HepG2 (cell line): Measurements from ENCODE around the gene NYNRIN. TPM values are rescaled to one million over a fixed set of nuclear protein-coding genes. Genes with fewer than 3 reads are reported as not detected.

Experiments
- ATAC-seq: fragments of 200-7000 bp; cut with Tn5 transposase; 3 replicates; pipeline ENCODE4 v1.9.1; 2020; ENCODE audit warnings: mild to moderate bottlenecking, moderate library complexity
- BruUV-seq: library from RNA; stranded (reverse); fragments of 400-500 nt; replicated peaks from 2 replicates; lab custom pipeline; 2021; lab: Mats Ljungman, UMichigan
- CTCF ChIA-PET: fragments of 300-600 bp; formaldehyde crosslinking; extraction: SDS; loops from one replicate; lab custom pipeline; 2021; ENCODE audit warnings: low total read pairs, inconsistent platforms, low intra/inter-chr PET ratio; lab: Yijun Ruan, JAX
- POLR2A ChIA-PET: fragments of 350-600 bp; sonication (Branson Sonifier 250); formaldehyde crosslinking; loops from one replicate; lab custom pipeline; 2020; ENCODE audit warnings: antibody characterized with exemption, inconsistent platforms; lab: Yijun Ruan, JAX
- DNase-seq: peaks from one replicate; pipeline ENCODE4 v3.0.0-alpha.2; 2015; ENCODE audit warnings: low spot score
- FAIRE-seq: peaks from 3 replicates; lab custom pipeline; 2011; peaks lifted over from hg19 to GRCh38; lab: Jason Lieb, UNC
- H2AFZ ChIP-seq: one replicate; pipeline ENCODE4 v1.6.1; 2011; ENCODE audit warnings: low read length, inconsistent platforms
- H3K27ac ChIP-seq: fragments of 300-600 bp; 3 replicates; pipeline ENCODE4 v1.8.0; 2011; ENCODE audit warnings: mixed run types, mild to moderate bottlenecking, mixed read lengths, low read length, inconsistent platforms; ENCODE audit not compliant: insufficient read depth; ENCODE audit errors: extremely low read length
- H3K27me3 ChIP-seq, 2 experiments: fragments of 200-600 bp in 1 of 2; 2 replicates in 1 of 2; 3 replicates in 1 of 2; pipeline versions ENCODE4 v1.6.0 to v1.8.0; 2011; ENCODE audit warnings: low read length in 2 of 2, mild to moderate bottlenecking in 2 of 2, moderate library complexity in 2 of 2, inconsistent platforms in 1 of 2; ENCODE audit not compliant: insufficient read depth in 2 of 2, control insufficient read depth in 1 of 2
- H3K36me3 ChIP-seq, 2 experiments: fragments of 200-600 bp in 1 of 2; replicated peaks in 1 of 2; 2 replicates in 1 of 2; 3 replicates in 1 of 2; pipeline versions ENCODE4 v1.5.1 to v1.8.0; 2011; ENCODE audit warnings: low read length in 2 of 2, inconsistent platforms in 1 of 2; ENCODE audit not compliant: insufficient read depth in 2 of 2, control insufficient read depth in 1 of 2
- H3K4me1 ChIP-seq: 2 replicates; pipeline ENCODE4 v1.5.1; 2012; ENCODE audit warnings: low read length, inconsistent platforms; ENCODE audit not compliant: insufficient read depth
- H3K4me2 ChIP-seq: 2 replicates; pipeline ENCODE4 v1.6.0; 2011; ENCODE audit warnings: low read depth, low read length, inconsistent platforms
- H3K4me3 ChIP-seq, 3 experiments: fragments of 200-600 bp in 1 of 3; sonication (generic), shearing (Covaris generic) in 1 of 3; replicated peaks in 1 of 3; 2 replicates each; pipeline ENCODE4 v1.5.1; 2011 to 2016; ENCODE audit warnings: low read length in 3 of 3, inconsistent platforms in 2 of 3, low read depth in 2 of 3, mild to moderate bottlenecking in 2 of 3, control low read depth in 1 of 3, mixed read lengths in 1 of 3; ENCODE audit not compliant: insufficient read depth in 1 of 3
- H3K79me2 ChIP-seq: one replicate; pipeline ENCODE4 v1.6.1; 2011; ENCODE audit warnings: low read length, inconsistent platforms; ENCODE audit not compliant: insufficient read depth
- H3K9ac ChIP-seq: 2 replicates; pipeline ENCODE4 v1.6.0; 2011; ENCODE audit warnings: mild to moderate bottlenecking, low read depth, low read length, inconsistent platforms; ENCODE audit not compliant: insufficient read depth
- H3K9me3 ChIP-seq: 2 replicates; pipeline ENCODE4 v1.5.1; 2012; ENCODE audit warnings: mild to moderate bottlenecking, low read length
- H4K20me1 ChIP-seq: 2 replicates; pipeline ENCODE4 v1.6.0; 2011; ENCODE audit warnings: inconsistent platforms, mild to moderate bottlenecking, low read length, moderate library complexity; ENCODE audit not compliant: insufficient read depth
- ARID5B ChIP-seq: IDR thresholded peaks from 2 replicates; pipeline ENCODE4 v1.4.0; 2020; ENCODE audit warnings: mild to moderate bottlenecking, missing genetic modification reagents
- FOXM1 ChIP-seq: sonication (generic); formaldehyde crosslinking; IDR thresholded peaks from 2 replicates; pipeline ENCODE4 v1.5.0; 2020; ENCODE audit warnings: missing genetic modification reagents
- GFI1 ChIP-seq: sonication (generic); formaldehyde crosslinking; IDR thresholded peaks from 2 replicates; pipeline ENCODE4 v1.5.0; 2020; ENCODE audit warnings: missing genetic modification reagents, mild to moderate bottlenecking, borderline replicate concordance
- KLF12 ChIP-seq: sonication (generic); formaldehyde crosslinking; IDR thresholded peaks from 2 replicates; pipeline ENCODE4 v1.4.0; 2020; ENCODE audit warnings: missing genetic modification reagents, borderline replicate concordance
- SSRP1 ChIP-seq: IDR thresholded peaks from 2 replicates; pipeline ENCODE4 v1.6.1; 2016; ENCODE audit warnings: control low read depth
- TCF12 ChIP-seq, 2 experiments: fragments of 450-650 bp in 1 of 2; sonication (generic) in 1 of 2; formaldehyde crosslinking in 1 of 2; IDR thresholded peaks; 2 replicates each; pipeline versions ENCODE4 v1.6.1 to v1.8.0; 2017 to 2022; ENCODE audit warnings: antibody characterized with exemption in 1 of 2, mild to moderate bottlenecking in 1 of 2, missing genetic modification reagents in 1 of 2, moderate library complexity in 1 of 2
- ZBTB4 ChIP-seq: sonication (generic); formaldehyde crosslinking; IDR thresholded peaks from 2 replicates; pipeline ENCODE4 v1.4.0; 2020; ENCODE audit warnings: missing genetic modification reagents, mild to moderate bottlenecking, borderline replicate concordance
- ZNF235 ChIP-seq: sonication (generic); formaldehyde crosslinking; IDR thresholded peaks from 2 replicates; pipeline ENCODE4 v1.8.1; 2023; ENCODE audit warnings: mild to moderate bottlenecking, missing genetic modification reagents, borderline replicate concordance
- ZNF256 ChIP-seq: sonication (generic); formaldehyde crosslinking; conservative IDR thresholded peaks from 2 replicates; pipeline ENCODE4 v1.4.0; 2020; ENCODE audit warnings: missing genetic modification reagents
- ZNF562 ChIP-seq: sonication (generic); formaldehyde crosslinking; IDR thresholded peaks from 2 replicates; pipeline ENCODE4 v1.8.0; 2022; ENCODE audit warnings: missing genetic modification reagents, borderline replicate concordance
- ZNF720 ChIP-seq: sonication (generic); formaldehyde crosslinking; IDR thresholded peaks from 2 replicates; pipeline ENCODE4 v1.4.0; 2020; ENCODE audit warnings: missing genetic modification reagents
- ZNF772 ChIP-seq: sonication (generic); formaldehyde crosslinking; IDR thresholded peaks from 2 replicates; pipeline ENCODE4 v1.5.0; 2020; ENCODE audit warnings: mild to moderate bottlenecking, missing genetic modification reagents
- ZNF790 ChIP-seq: sonication (generic); formaldehyde crosslinking; IDR thresholded peaks from 2 replicates; pipeline ENCODE4 v1.8.0; 2022; ENCODE audit warnings: missing genetic modification reagents, mild to moderate bottlenecking, borderline replicate concordance
- ZNF850 ChIP-seq: sonication (generic); formaldehyde crosslinking; conservative IDR thresholded peaks from 2 replicates; pipeline ENCODE4 v1.9.0; 2021; ENCODE audit warnings: mild to moderate bottlenecking, missing genetic modification reagents
- WGBS: methylation state at CpG from one replicate; pipeline ENCODE4 v1.1.6; 2017; ENCODE audit warnings: low lambda C conversion rate; 5-methylcytosine and 5-hydroxymethylcytosine counted together
- in situ Hi-C: cut with HindIII; loops from 2 replicates; pipeline ENCODE4 v1.10.0; 2017; ENCODE audit warnings: low pct_unique_long_range_greater_than_20kb; ENCODE audit not compliant: extremely low pct_ligation_motif_present
- intact Hi-C: fragments of 100-400 bp; cut with micrococcal nuclease; formaldehyde crosslinking; loops from one replicate; pipeline ENCODE4 v1.10.0; 2022; ENCODE audit not compliant: unreplicated experiment
- polyA plus RNA-seq, 8 experiments: library from polyadenylated mRNA; depleted of rRNA in 3 of 8; stranded (reverse) in 7 of 8; unstranded in 1 of 8; fragments of >200 nt; fragmentation: Illumina TruSeq in 4 of 8; extraction: Trizol in 4 of 8; gene quantifications; 2 replicates each; pipeline versions ENCODE4 v1.2.1 to v1.2.3, GENCODE V29; 2011 to 2016; ENCODE audit warnings: low read depth in 4 of 8, missing spikeins in 1 of 8, mixed read lengths in 1 of 8; ENCODE audit not compliant: insufficient read depth in 1 of 8
- total RNA-seq, 5 experiments: library from RNA; depleted of rRNA; stranded (reverse); fragments of >200 nt; fragmentation: Illumina TruSeq; extraction: Trizol; gene quantifications; 2 replicates each; pipeline ENCODE4 v1.2.3, GENCODE V29; 2016; ENCODE audit warnings: low read depth in 1 of 5

The NYNRIN gene
- total and polyA plus RNA-seq, 2 of the 13 experiments (the other 11 are each of a cell fraction or from before 2014, with no cell fraction given), result 0.63 to 1.1 TPM

- Histone ChIP-seq H3K4me1 (peaks cover 80% of the 10 kb centered on the region), H2AFZ (no peak overlapping the region), H3K27me3 (no peaks in the 10 kb centered on the region; a peak in 2 of 5 replicates), H3K4me3 (peak overlapping the region in 1 of 3 experiments; percentile 60; a peak in 1 of 6 replicates), H3K79me2 (peaks cover 6% of the 10 kb centered on the region), H3K27ac (peak overlapping the region; percentile 53), H4K20me1 (peaks cover 4% of the 10 kb centered on the region), H3K9ac (peak overlapping the region; percentile 14; the same call in 1 of the 2 replicates), H3K36me3 (no peaks in the 10 kb centered on the region), H3K4me2 (peak overlapping the region; percentile 82), H3K9me3 (no peaks in the 10 kb centered on the region)
- intact Hi-C loops (loop anchor here (1.0 to 2.0 kb wide), 2 partner anchors 14 to 16 kb away; partner anchors contain the start of gene SDR39U1), in situ Hi-C loops (no loop called here)
- POLR2A ChIA-PET, result interaction anchor here (1.0 to 9.1 kb wide), 13 partner anchors 7 to 290 kb away, joined by 3 to 242 read pairs (median 11); partner anchors contain the start of genes CIDEB, NYNRIN, PSME1 and RABGGTA
- BruUV-seq, result no TSS peak
- 16% methylated on average over 2 of the region's 2 CpGs for WGBS
- FAIRE-seq, result no peak
- DNase-seq, result no peak
- CTCF ChIA-PET, result interaction anchor here (2.0 kb wide), 1 partner anchor 60 kb away, joined by 9 read pairs; no protein-coding TSS in a partner anchor
- no peak for ATAC-seq
- TF ChIP-seq ZNF235 (CRISPR knock-in tag) (no peak), TCF12 (IDR thresholded peaks at IDR 0.05) (no peak), TCF12 (CRISPR knock-in tag; IDR thresholded peaks at IDR 0.05) (no peak; the same call in 1 of the 2 replicates), ZNF850 (CRISPR knock-in tag) (no peak), ZNF562 (CRISPR knock-in tag) (no peak), FOXM1 (no peak), KLF12 (0 out of 2 replicates have a peak, but pooled peaks have one; percentile 72), ZNF772 (CRISPR knock-in tag) (0 out of 2 replicates have a peak, but pooled peaks have one; percentile 11), ARID5B (CRISPR knock-in tag) (no peak), GFI1 (CRISPR knock-in tag) (no peak), SSRP1 (CRISPR knock-in tag) (no peak), ZBTB4 (CRISPR knock-in tag) (no peak), ZNF256 (CRISPR knock-in tag) (no peak), ZNF790 (no peak), ZNF720 (CRISPR knock-in tag) (0 out of 2 replicates have a peak, but pooled peaks have one; percentile 7)
Measured at GRCh38 chr14:24426150-24426911, 27.5 kb downstream of the NYNRIN start.
